Activated CD4-positive, alpha-beta T cell treated with anti-CD3 and anti-CD28 coated beads for 48 hours (primary cell): Measurements from ENCODE around the gene AHRR.

Source experiments
- DNase-seq: peaks from one replicate; pipeline ENCODE4 v3.0.0-alpha.2; 2020

AHRR gene

DNA sequence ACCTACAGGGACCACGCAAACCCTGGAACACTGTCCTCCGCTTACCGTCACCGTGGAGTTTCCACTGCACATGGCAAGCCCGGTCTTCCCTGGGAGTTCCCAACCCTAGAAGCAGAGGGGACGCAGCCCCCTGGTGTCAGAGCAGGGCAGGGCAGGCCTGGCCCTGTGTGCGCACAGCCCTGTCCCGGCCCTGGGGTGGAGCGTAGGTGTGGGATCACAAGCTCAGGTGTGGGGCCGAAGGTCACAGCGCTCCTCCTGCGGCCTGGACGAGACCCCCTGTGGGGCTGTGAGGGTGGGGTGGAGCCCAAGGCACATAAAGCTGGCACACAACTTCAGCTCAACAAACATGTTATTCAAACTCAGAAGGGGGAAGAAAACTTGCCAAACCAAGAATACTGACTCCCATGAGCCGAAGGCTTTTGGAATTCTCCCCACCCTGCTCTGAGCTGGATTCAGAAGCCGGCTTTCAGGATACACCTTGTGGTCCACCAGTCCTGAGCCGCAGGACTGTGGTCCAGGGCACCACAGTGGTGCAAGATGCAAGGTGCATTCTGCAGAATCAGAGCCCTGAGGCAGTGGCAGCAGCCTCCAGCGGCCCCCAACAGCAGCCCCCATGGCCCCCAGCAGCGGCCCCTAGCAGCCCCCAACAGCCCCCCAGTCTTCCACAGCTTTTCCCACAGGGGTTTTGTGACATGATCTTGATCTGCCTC, 109.6 kb downstream of the AHRR start:
- DNase-seq = peak; percentile 72

- DNase-seq = no peak
These were observed 110.2 kb downstream of the AHRR start for GRCh38 chr5:431711-432050.

DNA sequence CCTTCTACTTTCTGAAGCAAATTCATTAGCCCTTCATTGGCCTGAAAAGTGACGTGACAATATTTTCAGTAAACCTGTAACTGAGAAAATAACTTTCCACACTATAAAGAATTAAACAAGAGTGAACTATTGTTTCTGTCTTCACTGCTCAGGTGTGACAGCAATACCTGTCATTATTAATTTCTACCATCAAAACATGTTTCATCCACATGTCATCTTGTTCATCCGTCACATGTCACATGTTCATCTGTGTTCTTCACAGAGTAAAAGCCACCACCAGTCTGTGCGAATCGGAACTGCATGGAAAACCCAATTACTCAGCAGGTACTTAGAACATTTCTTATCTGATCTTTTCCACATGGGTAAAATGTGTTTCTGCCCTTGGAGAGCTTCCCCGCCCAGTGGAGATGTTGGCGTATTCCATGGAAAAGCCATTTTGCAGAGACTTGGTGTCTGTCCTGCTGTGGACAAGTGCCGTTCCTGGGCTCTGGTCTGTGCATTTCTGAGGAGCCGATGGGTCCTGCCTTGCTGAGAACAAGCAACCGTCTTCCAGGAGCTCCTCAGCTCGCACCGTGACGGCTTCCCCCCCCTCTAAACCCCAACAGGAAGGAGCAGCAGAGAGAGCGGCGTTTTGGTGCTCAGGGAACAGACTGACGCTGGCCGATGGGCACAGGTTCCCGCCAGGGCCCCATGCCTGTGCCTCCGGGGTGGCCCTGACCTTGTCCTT, 110.8 kb downstream of the AHRR start:
- DNase-seq = no peak

GRCh38 chr5:432928-433791, 111.6 kb downstream of the AHRR start:
- no peak for DNase-seq

- no peak for DNase-seq
These were observed 112.3 kb downstream of the AHRR start for GRCh38 chr5:433836-434235.

DNA sequence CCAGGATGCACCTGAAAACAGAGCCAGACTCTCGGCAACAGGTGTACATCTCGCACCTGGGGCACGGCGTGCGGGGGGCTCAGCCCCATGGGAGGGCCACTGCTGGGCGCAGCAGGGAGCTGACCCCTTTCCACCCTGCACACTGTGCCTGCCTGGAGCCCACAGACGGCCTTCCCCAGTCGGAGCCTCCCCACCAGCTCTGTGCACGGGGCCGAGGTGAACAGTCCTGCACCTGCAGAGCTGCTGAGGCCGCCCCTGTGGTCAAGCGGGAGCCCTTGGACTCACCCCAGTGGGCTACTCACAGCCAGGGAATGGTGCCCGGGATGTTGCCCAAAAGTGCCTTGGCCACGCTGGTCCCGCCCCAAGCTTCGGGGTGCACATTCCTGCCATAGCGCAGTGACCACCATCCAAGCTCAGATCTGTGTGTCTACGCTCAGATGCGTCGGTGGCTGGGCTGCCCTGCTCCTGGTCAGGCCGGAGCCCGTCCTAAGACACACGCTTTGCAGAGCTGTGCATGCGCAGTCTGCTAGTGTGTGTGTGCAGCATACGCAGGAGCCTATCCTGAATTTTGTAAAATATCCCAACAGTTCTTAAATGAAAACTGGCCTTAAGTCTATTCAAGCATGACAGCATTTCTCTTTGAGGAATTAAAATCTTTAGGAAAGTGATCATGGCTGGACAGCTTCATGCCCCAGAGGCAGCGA, 113.1 kb downstream of the AHRR start:
- DNase-seq = no peak

DNA sequence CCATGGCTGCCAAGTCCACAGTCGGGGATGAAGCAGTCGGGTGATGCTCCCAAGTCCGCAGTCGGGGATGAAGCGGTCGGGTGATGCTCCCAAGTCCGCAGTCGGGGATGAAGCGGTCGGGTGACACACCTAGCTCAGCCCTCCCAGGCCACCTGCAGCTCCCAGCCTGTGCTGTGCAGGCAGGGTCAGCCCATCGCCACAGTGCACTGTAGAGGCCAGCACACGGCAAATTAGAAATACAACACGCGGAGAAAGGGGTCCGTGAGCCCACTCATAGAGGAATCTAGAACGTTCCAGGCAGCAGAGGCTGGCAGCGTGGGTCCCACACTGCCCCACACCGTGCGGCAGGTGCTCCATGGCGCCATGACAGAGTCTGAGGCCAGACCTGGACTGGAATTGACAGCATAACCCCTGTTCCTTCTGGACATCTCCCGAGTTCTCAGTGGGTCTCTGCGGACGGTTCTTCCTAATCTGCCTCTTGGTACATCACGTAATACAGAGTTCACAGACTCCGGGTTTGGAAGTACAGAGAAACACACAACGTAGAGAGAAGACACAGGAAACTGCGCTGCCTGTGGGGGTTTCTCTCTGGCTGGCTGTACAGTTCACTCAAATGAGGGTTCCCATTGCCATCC, 113.8 kb downstream of the AHRR start:
- DNase-seq = no peak

GRCh38 chr5:435961-436640, 114.6 kb downstream of the AHRR start:
- DNase-seq = no peak

GRCh38 chr5:436641-436975, 115.1 kb downstream of the AHRR start:
- no peak for DNase-seq

DNA sequence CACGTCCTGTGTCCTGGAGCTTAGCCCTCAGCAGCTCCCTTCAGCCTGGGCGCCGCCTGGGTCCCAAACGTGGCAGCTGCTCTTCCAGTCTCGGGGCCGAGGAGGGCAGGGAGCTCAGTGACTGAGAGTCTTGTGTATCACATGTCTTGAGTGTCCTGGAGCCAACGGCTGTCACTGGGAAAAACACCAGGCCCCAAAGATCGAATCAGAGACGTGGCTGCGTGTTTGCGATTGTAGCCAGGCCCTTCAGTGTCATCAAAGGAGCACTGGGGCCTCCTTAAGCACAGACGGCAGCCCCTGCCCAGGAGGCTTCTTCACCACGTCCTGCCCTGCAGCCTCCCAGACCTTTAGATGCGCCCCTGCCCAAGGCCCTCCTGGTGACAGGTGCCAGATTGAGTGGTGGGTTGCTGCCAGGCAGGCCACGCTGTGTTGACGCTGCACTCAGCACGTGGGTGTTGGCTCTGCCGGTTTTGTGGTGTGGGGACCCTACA, 115.8 kb downstream of the AHRR start:
- no peak for DNase-seq

DNA sequence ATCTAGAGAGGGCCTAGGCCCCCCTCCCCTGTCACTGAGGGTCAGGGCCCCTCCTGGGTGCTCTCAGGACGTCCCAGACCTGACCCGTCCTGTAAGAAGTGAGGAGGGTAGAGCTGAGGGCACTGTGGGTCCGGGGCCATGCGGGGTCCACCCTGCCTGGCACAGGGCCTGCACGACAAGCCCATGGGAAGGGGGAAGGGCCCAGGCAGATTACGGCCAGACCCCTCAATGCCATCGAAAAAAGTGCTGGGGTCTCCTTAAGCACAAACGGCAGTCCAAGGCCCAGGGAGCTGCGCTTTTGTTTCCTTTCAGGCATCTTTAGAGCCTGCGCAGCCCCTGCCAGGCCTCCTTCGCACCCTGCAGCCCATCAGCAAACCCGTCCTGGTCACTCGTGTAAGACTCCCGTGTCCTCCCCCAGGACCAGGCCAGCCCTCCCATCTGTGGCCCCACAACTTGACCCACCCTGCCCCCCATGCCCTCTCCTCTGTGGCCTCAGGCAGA, 117.0 kb downstream of the AHRR start:
- DNase-seq = no peak

DNA sequence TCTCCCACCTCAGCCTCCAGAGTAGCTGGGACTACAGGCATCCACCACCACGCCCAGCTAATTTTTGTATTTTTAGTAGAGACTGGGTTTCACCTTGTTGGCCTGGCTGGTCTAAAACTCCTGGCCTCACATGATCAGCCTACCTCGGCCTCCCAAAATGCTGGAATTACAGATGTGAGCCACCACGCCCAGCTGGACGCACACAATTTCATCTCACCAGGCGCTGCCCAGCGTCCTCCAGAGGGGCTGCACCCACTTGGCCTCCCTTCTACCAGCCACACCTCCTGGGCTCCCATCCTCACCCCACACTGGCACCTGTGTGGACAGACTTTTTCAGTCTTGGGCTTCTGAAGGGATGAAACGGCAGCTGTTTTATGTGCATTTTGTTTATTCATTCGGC, 117.7 kb downstream of the AHRR start:
- DNase-seq = no peak

DNA sequence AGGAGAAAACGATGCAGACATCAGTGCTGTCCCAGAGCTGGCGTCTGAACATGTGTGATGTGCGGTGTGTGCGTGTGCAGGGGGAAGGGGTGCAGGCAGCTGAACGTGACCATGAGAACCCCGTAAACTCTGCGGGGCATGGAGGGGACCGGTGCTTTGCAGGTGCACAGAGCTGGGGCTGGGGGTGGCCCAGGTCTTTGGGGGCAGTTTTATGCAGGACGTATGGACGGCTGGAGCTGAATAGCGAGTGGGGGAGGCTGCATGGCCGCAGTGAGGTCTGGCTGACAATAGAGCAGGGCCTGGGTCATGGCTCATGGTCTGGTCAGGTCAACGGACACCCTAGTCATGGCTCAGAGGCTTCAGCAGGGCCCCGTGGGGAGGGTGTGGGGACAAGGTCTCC, 118.1 kb downstream of the AHRR start:
- DNase-seq = no peak

GRCh38 chr5:440401-441201, 119.1 kb downstream of the AHRR start:
- no peak for DNase-seq

GRCh38 chr5:441996-442334, 120.5 kb downstream of the AHRR start:
- no peak for DNase-seq

DNA sequence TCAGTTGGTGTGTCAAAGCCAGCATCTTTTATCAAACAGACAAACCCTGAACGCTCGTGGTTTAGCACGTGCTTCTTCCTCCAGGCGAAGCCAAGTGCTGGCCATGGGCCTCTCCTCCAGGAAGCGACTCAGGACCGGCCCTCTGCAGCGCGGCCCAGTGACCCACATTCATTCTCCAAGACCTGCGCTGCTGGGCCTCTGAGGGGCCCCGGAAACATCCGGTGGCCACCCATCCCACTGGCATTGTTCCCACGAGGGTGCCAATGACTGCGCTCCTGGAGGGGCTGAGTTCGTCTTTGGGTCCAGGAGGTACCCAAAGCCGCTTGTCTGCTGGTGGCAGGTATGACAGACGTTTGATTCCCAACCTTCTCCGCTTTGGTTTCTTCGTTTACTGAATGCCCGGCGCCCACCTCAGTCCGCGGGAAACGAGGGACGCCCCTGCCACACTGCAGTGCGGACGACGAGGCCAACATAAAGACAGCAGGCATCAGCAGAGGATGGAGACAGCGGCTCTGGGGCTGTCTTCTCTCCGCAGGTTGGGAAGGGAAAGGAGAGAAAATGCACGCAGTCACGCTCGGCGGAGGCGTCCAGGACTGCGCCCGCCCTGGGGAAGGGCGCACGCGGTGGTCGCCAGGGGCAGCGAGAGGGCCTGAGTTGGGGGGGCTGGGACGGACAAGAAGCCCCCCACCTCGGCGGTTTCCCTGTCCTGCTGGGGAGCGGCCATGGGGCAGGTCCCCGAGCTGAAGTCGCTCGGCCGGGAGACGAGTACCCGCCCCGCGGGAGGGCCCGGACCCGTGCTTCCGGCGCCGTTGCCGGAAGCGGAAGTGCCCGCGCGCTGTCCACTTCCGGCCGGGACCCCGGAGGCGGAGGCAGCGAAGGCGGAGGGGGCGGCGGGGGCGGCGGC, 121.1 kb downstream of the AHRR start, which contains the start of gene EXOC3:
Gene EXOC3 (plus strand): TSS at position 842 of the 904 bp plus-strand sequence. CDS start 3,030 bp downstream, outside the sequence.
- peak; percentile 80 for DNase-seq

DNA sequence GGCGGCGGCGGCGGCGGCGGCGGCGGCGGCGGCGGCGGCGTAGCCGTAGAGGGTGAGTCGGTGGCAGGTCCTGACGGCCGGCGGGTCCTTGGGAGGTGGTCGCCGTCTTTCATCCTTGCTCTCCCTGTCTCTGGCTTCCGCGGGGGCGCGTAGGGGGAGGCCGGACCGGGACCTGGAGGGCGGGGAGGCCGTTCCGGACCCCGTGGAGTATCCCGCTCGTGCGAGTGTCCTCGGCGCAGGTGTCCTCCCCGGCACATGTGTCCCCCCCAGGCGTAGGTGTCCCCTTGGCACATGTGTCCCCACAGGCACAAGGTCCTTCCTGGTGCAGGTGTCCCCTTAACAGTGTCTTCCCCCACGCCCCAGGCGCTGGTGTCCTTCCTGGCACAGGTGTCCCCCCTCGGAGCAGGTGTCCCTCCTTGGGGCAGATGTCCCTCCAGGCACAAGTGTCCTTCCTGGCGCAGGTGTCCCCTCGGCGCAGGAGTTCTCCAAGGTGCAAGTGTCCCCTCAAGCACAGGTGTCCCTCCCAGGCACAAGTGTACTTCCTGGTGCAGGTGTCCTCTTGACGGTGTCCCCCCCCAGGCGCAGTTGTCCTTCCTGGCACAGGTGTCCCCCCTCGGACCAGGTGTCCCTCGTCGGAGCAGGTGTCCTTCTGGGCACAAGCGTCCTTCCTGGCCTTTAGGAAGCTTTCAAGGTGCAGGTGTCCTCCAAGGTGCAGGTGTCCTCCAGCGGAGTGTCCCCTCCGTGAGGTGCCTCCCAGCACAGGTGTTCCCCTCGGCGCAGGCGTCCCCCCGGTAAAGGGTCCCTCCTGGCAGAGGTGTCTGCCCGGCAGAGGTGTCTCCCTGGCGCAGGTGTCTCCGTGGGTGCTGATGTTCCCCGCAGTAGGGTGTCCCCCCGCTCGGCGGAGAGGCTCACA, 122.0 kb downstream of the AHRR start:
- DNase-seq = peak; percentile 53

DNA sequence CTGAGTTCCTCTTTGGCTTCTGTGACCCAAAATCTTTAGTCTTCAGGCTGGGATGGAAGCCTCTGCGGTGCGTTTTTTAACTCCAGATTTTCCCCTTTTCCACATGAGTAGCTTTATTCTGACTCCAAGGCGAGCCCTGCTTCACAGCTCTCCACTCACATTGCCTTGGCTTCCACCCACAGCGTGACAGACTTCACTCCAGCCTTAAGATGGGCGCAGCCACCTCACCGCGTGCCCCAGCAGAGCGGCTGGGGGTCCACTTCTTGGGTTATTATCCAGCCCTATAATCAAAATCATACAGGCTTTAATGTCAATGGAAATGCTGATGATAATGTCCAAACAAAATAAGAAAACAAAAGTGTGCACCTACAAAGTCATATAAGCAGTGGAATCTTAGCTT, 122.7 kb downstream of the AHRR start:
- no peak for DNase-seq

DNA sequence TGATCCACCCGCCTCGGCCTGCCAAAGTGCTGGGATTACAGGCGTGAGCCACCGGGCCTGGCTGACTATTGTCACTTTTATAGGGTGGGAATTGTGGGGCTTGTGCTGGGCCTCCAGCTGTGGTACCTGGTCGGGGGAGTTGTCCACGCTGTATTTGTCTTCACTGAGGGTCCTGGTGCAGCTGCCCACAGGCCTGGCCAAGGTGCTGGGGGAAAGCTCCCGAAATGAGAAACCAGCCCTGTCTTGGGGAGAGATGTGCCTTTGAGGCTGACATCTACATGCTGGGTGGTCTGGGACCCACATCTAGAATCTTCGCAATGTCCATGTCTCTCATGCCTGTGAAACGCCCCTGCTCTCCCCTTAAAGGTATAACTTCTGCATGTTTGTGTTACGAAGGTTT, 124.1 kb downstream of the AHRR start:
- DNase-seq = no peak
